ENCODE measurements around the gene KLHL22.
A peak's percentile ranks its signal among the peaks of the same experiment; 100 is the strongest.
"Not testable (repeated sequence)": the region's sequence is repeated elsewhere in the genome, so short reads cannot be mapped to it uniquely, and the experiment has no call there.

KLHL22 gene

DNA sequence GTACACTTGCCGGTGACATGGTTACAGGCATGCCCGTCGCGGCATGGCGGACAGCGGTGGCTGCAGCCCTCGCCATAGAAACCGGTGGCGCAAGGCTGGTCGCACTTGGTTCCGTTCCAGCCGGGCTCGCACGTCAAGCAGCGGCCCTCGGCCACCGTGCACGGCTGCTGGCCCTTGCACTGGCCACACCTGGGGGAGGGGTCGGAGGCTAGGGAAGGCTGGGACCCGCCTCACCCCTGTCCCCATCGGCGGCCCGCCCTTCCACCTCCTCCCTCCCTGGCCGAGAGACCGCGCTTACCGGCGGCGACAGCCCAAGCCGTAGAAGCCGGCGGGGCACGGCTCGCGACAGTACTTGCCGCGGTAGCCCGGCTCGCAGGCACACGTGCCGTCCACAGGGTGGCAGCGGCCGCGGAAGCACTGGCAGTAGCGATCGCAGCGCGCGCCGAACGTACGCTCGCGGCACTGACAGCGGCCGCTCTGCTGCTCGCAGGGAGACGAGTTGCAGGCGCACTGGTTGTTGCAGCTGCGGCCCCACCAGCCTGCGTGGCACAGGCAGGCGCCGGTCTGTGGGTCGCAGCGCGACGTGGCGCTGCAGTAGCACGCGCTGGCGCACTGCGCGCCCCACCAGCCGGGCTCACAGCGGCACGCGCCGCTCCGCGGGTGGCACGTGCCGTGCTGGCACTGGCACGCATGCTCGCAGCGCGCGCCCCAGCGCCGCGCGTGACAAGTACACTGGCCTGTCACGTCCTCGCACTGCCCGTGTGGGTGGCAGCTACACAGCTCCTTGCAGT, 64.7 kb downstream of the KLHL22 start:
- peak; percentile 77 for ATAC-seq

DNA sequence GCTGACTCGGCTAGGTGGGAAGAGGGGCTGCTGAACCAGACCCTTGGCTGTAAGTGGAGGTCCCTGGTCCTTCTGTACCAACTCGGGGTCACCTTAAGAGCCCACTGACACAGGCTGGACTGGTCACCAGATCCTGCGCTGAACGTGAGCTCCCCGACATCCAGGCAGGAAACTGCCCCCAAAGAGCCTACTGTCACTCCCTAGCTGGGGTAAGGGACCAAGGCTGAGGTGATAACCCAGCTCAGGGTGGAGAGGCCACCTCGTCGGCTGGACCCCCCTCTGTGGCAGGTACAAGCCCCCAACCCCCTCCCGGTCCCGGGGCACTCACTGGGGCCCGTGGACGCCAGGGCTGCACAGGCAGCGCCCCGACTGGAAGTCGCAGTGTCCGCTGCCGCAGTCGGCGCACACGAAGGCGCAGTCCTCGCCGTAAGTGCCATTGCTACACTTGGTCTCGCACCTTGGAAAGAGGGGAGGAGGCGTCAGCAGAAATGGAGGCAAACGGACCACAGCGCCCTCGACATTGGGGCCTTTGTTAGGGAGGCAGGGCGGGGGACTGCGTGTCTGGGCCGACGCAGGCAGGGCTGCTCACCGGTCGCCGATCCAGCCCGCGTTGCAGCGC, 65.4 kb downstream of the KLHL22 start:
- ATAC-seq: peak in 1 of 2 donors; percentile 22

DNA sequence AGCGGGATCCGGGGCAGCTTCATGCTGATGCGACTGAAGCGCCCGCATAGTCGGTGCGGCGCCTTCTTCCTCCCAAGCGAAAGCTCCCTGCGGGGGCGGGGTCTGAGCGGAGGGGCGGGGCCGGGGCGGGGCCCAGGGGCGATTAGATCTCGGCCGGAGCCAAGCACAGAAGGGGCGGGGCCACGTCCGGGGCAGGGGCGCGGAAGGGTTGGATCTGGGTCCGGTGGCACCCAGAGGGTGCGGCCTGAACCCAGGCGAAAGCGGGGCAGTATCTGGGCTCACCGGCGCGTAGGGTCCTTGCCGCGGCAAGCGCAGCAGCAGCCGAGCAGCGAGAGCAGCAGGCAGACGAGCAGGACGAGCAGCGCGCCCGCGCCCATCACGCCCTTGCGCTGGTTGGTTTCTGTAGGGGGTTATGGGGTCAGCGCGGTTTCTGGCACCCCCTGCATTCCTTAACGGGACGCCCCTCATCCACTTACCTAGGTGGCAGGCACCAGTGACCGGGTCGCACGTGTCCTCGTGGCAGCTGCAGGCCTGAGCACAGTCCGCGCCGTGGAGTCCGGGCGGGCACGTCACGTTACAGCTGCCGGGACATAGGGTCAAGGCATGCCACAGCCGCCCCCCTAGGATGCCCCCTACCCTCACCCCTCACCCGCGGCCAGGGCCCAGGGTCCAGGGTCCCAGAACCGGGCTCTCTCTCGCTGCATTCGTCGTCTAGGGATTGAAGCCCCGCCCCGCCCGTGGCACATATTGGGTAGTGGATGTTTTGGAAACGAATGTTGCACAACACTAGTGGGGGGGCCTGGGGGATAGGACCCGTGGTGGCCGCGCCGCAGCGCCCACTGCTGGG, 66.1 kb downstream of the KLHL22 start:
- ATAC-seq: peak; percentile 60 to 67

DNA sequence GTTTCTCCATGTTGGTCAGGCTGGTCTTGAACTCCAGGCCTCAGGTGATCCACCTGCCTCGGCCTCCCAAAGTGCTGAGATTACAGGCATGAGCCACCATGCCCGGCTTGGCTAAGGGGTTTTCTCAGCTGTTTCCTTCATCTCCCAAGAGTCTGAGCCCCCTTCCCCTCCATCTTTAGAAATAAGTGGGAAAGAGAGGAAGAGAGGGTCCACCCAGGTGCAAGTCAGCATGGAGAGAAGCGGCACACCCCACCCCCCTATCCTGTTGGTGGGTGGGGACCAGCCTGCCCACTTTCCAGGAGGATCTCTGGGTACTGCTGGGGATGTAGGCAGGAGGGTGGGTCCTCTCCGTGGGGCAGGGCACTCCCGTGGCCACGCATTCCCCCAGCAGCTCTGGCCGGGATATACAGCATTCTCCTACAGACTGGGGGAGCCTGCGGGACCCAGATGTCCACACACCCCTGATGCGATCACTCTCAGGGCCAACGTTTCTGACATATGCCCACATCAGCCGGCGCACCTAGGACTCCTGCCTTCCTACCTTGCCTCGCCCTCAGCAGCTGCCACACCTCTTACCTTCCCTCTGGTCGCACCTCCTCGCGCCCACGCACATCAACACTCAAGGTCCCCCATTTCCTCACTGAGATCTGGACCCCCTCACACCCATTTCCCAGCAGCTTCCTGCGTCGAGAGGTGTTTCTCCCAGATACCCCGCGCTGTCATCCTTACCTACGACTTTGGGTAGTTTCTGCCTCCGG, 66.9 kb downstream of the KLHL22 start:
- no peak for ATAC-seq

- no peak for ATAC-seq
These were observed 67.6 kb downstream of the KLHL22 start for GRCh38 chr22:20427945-20428417.

- ATAC-seq: no peak
These were observed 68.3 kb downstream of the KLHL22 start for GRCh38 chr22:20427104-20427944.

DNA sequence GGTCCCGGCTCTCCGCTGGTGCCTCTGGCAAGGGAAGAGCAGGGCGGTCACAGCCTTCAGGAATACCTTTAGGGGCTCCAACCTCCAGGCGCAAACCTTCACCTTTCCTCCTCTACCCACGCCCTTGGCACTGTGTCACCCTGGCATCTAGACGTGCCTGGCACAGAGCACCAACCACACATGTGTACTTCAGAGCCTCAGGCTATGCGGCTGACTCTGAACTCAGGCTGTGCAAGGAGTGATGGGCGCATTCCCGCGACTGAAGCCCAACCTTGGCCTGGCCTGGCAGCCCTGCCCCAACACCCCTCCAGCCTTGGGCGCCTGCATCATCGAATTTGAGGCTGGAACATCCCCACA, 69.4 kb downstream of the KLHL22 start:
- ATAC-seq: no peak

GRCh38 chr22:20425566-20426258, 69.9 kb downstream of the KLHL22 start:
- ATAC-seq: no peak

DNA sequence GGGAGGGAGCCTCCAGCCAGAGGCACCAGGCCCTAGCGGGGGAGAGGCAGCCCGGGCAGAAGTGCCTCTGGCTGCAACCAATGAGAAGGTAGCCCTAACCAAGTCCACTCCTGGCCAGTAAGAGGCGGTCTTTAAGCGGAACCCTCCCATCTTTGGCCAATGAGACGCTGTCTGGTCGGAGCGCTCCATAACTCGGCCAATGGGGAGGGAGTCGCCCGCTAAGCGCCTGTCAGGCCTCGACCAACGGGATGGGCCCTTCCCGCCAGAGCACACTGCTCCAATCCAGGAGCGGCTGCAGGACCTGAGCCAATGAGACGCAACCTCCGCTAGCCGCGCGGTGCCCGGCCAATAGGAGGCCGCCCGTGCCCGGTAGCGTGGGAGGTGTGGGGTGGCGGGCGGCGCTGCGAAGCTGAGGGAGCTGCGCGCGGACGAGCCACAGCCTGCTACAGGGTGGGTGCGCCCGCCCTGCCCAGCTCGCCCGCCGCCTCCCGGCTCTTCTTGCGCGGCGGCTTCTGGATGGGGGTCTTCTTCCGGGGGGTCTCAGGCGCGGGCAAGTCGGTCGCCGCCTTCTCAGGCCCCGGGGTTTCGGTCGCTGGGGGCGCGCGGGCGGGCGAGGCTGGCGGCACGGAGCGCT, 70.5 kb downstream of the KLHL22 start:
- ATAC-seq: peak in 1 of 2 donors; percentile 15

DNA sequence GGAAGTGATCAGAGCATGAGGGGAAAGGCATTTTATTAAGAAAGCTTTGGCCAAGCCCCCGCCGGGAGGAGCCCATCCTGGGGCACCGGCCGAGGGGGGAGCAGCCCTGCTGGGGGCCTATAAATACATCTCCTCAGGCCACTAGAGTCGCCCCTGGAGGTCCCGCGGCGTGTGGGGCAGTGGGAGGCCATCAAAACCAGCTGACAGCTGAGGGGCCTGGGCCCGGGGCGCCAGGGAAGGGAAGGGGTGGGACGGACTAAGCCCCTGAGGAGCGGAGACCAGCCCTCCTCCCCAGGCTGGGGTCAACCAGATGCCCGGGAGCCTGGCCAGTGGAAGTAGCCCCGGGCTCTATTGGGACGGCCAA, 71.0 kb downstream of the KLHL22 start:
- ATAC-seq: no peak

GRCh38 chr22:20423906-20424551, 71.6 kb downstream of the KLHL22 start:
- ATAC-seq: no peak

- no peak for ATAC-seq
These were observed 72.3 kb downstream of the KLHL22 start for GRCh38 chr22:20423008-20423905.

- peak in 1 of 2 donors; percentile 5 for ATAC-seq
These were observed 73.2 kb downstream of the KLHL22 start for GRCh38 chr22:20422271-20423007.

DNA sequence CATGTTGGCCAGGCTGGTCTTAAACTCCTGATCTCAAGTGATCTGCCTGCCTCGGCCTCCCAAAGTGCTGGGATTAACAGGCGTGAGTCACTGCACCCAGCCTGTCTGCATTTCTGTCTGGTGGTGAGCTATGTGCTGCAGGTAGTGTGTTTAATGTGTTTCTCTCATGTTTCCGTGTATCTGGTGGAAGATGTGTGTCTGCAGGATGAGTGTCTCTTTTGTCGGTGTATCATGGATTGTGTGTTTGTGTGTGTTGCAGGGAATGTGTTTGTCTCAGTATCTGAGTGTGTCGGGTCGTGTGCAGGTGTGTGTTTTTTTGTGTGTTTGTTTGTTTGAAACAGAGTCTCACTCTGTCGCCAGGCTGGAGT, 74.1 kb downstream of the KLHL22 start:
- no peak for ATAC-seq

- ATAC-seq: no peak
These were observed 75.3 kb downstream of the KLHL22 start for GRCh38 chr22:20420157-20420842.

- no peak for ATAC-seq
These were observed 76.0 kb downstream of the KLHL22 start for GRCh38 chr22:20419664-20419951.

DNA sequence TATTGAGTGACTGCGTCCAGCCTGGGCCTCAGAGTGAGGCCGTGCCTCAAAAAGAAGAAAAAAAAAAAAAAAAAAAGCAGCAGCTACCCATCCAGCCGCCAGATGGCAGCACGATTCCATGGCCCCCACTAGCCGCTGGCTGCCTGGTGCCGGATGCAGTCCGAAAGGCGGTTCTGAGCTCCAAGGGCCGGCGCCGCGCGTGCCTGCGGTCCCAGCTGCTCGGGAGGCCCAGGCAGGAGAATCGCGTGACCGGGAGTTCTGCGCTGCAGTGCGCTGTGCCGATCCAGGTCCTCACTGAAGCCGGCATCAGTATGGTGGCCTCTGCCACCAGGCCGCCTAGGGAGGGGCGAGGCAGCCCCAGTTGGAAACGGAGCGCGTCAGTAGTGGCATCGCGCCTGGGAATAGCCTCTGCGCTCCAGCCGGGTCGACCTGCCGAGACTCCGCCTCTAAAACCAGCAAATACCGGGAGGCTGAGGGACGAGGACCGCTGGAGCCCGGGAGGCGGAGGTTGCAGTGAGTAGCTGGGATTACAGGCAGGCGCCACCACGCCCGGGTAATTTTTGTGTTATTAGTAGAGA, 77.3 kb downstream of the KLHL22 start:
- peak; percentile 73 to 79 for ATAC-seq

DNA sequence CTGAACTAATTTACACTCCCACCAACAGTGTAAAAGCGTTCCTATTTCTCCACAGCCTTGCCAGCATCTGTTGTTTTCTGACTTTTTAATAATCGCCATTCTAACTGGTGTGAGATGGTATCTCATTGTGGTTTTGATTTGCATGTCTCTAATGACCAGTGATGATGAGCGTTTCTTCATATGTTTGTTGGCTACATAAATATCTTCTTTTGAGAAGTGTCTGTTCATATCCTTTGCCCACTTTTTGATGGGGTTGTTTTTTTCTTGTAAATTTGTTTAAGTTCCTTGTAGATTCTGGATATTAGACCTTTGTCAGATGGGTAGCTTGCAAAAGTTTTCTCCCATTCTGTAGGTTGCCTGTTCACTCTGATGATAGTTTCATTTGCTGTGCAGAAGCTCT, 79.9 kb downstream of the KLHL22 start:
- ATAC-seq: not testable (repeated sequence)

Measured in activated CD4-positive, CD25-positive, alpha-beta regulatory T cell treated with anti-CD3 and anti-CD28 coated beads, Interleukin-2, amount 50 U/mL, for 24 hours (primary cell).